Loucy (cell line): ENCODE data around the gene ADAMTS2.

Experiments used
- CTCF ChIP-seq: fragments of 200-600 bp; sonication (generic); conservative IDR thresholded peaks from 2 replicates; pipeline ENCODE4 v1.5.1; 2014; ENCODE audit warnings: mild to moderate bottlenecking, antibody characterized with exemption, low read length
- EZH2phosphoT487 ChIP-seq: fragments of 200-600 bp; IDR thresholded peaks from 2 replicates; pipeline ENCODE4 v1.6.1; 2018; ENCODE audit warnings: antibody characterized with exemption, mild to moderate bottlenecking, moderate library complexity, borderline replicate concordance

GRCh38 chr5:179146277-179146676 is 199.0 kb downstream of the ADAMTS2 start:
- no peak for TF ChIP-seq CTCF
- TF ChIP-seq EZH2phosphoT487 = no peak
